Measurements from ENCODE around the gene UNC45A. TPM values are rescaled to one million over a fixed set of nuclear protein-coding genes. Genes with fewer than 3 reads are reported as not detected.

The UNC45A gene
- total RNA-seq, 1 experiment from 2014 or later = 84.4 TPM

DNA sequence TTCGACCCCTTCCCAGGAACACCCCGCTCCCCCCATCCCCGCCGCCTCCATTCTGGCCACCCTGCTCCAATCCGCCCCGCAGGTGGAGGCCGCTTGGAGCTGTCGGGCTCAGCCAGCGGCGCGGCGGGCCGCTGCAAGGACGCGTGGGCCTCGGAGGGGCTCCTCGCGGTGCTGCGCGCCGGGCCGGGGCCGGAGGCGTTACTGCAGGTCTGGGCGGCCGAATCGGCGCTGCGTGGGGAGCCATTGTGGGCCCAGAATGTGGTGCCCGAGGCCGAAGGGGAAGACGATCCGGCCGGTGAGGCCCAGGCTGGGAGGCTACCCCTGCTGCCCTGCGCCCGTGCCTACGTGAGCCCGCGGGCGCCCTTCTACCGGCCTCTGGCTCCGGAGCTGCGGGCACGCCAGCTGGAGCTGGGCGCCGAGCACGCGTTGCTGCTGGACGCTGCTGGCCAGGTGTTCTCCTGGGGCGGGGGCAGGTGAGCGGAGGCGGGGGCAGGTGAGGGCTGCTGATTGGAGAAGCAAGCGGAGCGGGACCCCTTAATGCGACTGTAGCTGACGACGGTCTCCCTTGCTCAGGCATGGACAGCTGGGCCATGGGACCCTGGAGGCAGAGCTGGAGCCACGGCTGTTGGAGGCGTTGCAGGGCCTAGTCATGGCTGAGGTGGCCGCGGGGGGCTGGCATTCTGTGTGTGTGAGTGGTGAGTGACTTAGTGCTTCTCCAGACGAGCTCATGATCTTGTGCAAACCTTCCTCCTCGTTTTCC is 22.1 kb downstream of the UNC45A start:
- intact Hi-C loops (cut with micrococcal nuclease; ENCODE audit: unreplicated experiment) = loop anchor here (2.0 kb wide), 2 partner anchors 92 to 314 kb away; no protein-coding TSS in a partner anchor
- Histone ChIP-seq H3K27ac (ENCODE audit: low read length) (peak overlapping the region; percentile 96; the same call in 1 of the 2 replicates), H3K4me1 (ENCODE audit: control insufficient read depth, insufficient read depth, low read length) (peaks cover 17% of the 10 kb centered on the region), H3K4me3 (ENCODE audit: low read depth in 2 of 2, low read length in 2 of 2) (peak overlapping the region; percentile 77 to 81), H3K27me3 (ENCODE audit: control insufficient read depth, insufficient read depth, low read length) (no peaks in the 10 kb centered on the region), H3K36me3 (ENCODE audit: control insufficient read depth, insufficient read depth, low read length) (no peaks in the 10 kb centered on the region; the same call in 1 of the 2 replicates), H3K9me3 (ENCODE audit: control insufficient read depth, insufficient read depth, low read depth, low read length) (no peaks in the 10 kb centered on the region)
- POLR2A ChIA-PET = no interaction called here
- in situ Hi-C loops (cut with HindIII; ENCODE audit: low pct_unique_long_range_greater_than_20kb, low sequenced_read_pairs) = no loop called here
- no TSS peak for BruUV-seq (replicated peaks)
- no peak for DNase-seq (ENCODE audit: low read depth, low spot score)
- TF ChIP-seq TCF7L2 (IDR thresholded peaks at IDR 0.05; ENCODE audit: low read depth, low read length) (no peak), SIN3A (IDR thresholded peaks at IDR 0.05; ENCODE audit: borderline replicate concordance, insufficient read depth, low read depth, low read length) (no peak), POLR2AphosphoS5 (IDR thresholded peaks at IDR 0.05; ENCODE audit: low read depth, low read length) (no peak)
- TF ChIP-seq, protein P1, sequence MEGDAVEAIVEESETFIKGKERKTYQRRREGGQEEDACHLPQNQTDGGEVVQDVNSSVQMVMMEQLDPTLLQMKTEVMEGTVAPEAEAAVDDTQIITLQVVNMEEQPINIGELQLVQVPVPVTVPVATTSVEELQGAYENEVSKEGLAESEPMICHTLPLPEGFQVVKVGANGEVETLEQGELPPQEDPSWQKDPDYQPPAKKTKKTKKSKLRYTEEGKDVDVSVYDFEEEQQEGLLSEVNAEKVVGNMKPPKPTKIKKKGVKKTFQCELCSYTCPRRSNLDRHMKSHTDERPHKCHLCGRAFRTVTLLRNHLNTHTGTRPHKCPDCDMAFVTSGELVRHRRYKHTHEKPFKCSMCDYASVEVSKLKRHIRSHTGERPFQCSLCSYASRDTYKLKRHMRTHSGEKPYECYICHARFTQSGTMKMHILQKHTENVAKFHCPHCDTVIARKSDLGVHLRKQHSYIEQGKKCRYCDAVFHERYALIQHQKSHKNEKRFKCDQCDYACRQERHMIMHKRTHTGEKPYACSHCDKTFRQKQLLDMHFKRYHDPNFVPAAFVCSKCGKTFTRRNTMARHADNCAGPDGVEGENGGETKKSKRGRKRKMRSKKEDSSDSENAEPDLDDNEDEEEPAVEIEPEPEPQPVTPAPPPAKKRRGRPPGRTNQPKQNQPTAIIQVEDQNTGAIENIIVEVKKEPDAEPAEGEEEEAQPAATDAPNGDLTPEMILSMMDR (IDR thresholded peaks at IDR 0.05) = no peak
- TF ChIP-seq, protein P2, sequence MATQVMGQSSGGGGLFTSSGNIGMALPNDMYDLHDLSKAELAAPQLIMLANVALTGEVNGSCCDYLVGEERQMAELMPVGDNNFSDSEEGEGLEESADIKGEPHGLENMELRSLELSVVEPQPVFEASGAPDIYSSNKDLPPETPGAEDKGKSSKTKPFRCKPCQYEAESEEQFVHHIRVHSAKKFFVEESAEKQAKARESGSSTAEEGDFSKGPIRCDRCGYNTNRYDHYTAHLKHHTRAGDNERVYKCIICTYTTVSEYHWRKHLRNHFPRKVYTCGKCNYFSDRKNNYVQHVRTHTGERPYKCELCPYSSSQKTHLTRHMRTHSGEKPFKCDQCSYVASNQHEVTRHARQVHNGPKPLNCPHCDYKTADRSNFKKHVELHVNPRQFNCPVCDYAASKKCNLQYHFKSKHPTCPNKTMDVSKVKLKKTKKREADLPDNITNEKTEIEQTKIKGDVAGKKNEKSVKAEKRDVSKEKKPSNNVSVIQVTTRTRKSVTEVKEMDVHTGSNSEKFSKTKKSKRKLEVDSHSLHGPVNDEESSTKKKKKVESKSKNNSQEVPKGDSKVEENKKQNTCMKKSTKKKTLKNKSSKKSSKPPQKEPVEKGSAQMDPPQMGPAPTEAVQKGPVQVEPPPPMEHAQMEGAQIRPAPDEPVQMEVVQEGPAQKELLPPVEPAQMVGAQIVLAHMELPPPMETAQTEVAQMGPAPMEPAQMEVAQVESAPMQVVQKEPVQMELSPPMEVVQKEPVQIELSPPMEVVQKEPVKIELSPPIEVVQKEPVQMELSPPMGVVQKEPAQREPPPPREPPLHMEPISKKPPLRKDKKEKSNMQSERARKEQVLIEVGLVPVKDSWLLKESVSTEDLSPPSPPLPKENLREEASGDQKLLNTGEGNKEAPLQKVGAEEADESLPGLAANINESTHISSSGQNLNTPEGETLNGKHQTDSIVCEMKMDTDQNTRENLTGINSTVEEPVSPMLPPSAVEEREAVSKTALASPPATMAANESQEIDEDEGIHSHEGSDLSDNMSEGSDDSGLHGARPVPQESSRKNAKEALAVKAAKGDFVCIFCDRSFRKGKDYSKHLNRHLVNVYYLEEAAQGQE (IDR thresholded peaks at IDR 0.05; ENCODE audit: insufficient read depth in 1 of 2, low read depth in 2 of 2, low read length in 1 of 2) = no peak
- CTCF ChIA-PET = interaction anchor here (0.6 to 3.4 kb wide), 8 partner anchors 9 to 552 kb away, joined by 3 to 16 read pairs (median 8); no protein-coding TSS in a partner anchor
- peak; percentile 3 for ATAC-seq

DNA sequence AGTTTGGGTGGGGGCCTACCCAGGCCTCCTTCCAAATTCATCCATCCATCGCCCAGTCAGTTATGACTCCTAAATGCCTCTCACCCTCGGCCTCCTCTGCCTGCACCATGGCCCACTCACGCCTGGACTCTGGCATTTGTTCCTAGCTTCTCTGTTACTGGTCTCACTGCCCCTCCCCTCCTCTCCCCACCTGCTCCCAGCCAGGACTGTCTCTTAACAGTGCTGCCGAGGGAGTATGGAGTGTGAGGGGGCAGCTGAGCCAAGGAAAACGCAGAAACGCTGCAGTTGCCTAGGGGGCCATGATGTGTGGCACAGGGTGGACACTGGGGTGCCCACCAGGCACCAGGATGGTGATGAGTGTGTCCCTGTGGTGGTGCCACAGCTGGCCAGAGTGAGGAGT is 22.7 kb downstream of the UNC45A start:
- H3K27me3 ChIP-seq (ENCODE audit: control insufficient read depth, insufficient read depth, low read length) = no peaks in the 10 kb centered on the region
- no TSS peak for BruUV-seq (replicated peaks)
- no peak for DNase-seq (ENCODE audit: low read depth, low spot score)

More for the DNA sequence above, 22.7 kb downstream of the UNC45A start:
- Histone ChIP-seq H3K36me3 (ENCODE audit: control insufficient read depth, insufficient read depth, low read length) (no peaks in the 10 kb centered on the region; the same call in none of the 2 replicates), H3K4me3 (ENCODE audit: low read depth in 2 of 2, low read length in 2 of 2) (no peak overlapping the region), H3K27ac (ENCODE audit: low read length) (no peak overlapping the region), H3K4me1 (ENCODE audit: control insufficient read depth, insufficient read depth, low read length) (peaks cover 17% of the 10 kb centered on the region), H3K9me3 (ENCODE audit: control insufficient read depth, insufficient read depth, low read depth, low read length) (no peaks in the 10 kb centered on the region)
- TF ChIP-seq POLR2AphosphoS5 (IDR thresholded peaks at IDR 0.05; ENCODE audit: low read depth, low read length) = no peak
- TF ChIP-seq, protein P1 (IDR thresholded peaks at IDR 0.05) = no peak
- TF ChIP-seq TCF7L2 (IDR thresholded peaks at IDR 0.05; ENCODE audit: low read depth, low read length) = no peak
- TF ChIP-seq SIN3A (IDR thresholded peaks at IDR 0.05; ENCODE audit: borderline replicate concordance, insufficient read depth, low read depth, low read length) = no peak
- TF ChIP-seq, protein P2 (IDR thresholded peaks at IDR 0.05; ENCODE audit: insufficient read depth in 1 of 2, low read depth in 2 of 2, low read length in 1 of 2) = no peak
- in situ Hi-C loops (cut with HindIII; ENCODE audit: low pct_unique_long_range_greater_than_20kb, low sequenced_read_pairs) (no loop called here), intact Hi-C loops (cut with micrococcal nuclease; ENCODE audit: unreplicated experiment) (loop anchor here (2.0 kb wide), 2 partner anchors 91 to 313 kb away; no protein-coding TSS in a partner anchor)
- ChIA-PET POLR2A (no interaction called here), CTCF (interaction anchor here (0.6 to 2.0 kb wide), 2 partner anchors 20 to 314 kb away, joined by 11 to 12 read pairs; no protein-coding TSS in a partner anchor)
- no peak for ATAC-seq

Measured in Panc1 (cell line).